Amygdala (tissue), 56 donors: Measurements from ENCODE around the gene CRMP1.
"Not testable (repeated sequence)": the region's sequence is repeated elsewhere in the genome, so short reads cannot be mapped to it uniquely, and the experiment has no call there.

Experiments
- DNase-seq, 56 donors: peaks; one replicate each; lab custom pipeline; 2025; lab: John Stamatoyannopoulos, UW

CRMP1 gene

GRCh38 chr4:5826437-5827107 is 66.3 kb downstream of the CRMP1 start:
- DNase-seq = no peak

- no peak for DNase-seq
Observed at GRCh38 chr4:5825321-5826041, 67.4 kb downstream of the CRMP1 start.

- DNase-seq = peak in 1 of 56 donors; percentile 10
Observed at GRCh38 chr4:5824635-5825034, 68.3 kb downstream of the CRMP1 start.

DNA sequence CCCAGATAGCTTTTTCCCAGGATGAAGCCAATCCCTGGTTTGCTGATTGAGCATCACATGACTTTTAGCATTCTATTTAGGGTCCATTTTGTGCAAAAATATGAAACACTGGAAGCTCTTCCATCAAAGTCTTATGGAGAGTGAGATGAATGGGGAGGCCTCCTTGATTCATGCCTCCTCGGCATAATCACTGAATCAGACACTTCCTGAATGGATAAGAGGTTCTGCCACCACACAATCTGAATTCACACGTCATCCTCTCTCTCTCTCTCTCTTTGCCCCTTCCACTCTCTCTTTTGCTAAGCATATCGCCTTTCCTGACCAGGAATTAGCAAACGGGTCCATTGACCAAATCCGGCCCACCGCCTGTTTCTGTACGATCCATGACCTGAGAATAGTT is 68.7 kb downstream of the CRMP1 start:
- no peak for DNase-seq

- DNase-seq = no peak
Observed at GRCh38 chr4:5823542-5824211, 69.2 kb downstream of the CRMP1 start.

- no peak for DNase-seq
Observed at GRCh38 chr4:5822619-5823018, 70.3 kb downstream of the CRMP1 start.

GRCh38 chr4:5821665-5822358 is 71.1 kb downstream of the CRMP1 start:
- DNase-seq = peak in 7 of 56 donors; percentile 5 to 42 (median 17)

GRCh38 chr4:5816851-5817375 is 76.0 kb downstream of the CRMP1 start:
- DNase-seq = no peak

- DNase-seq = no peak
Observed at GRCh38 chr4:5816101-5816500, 76.8 kb downstream of the CRMP1 start.

DNA sequence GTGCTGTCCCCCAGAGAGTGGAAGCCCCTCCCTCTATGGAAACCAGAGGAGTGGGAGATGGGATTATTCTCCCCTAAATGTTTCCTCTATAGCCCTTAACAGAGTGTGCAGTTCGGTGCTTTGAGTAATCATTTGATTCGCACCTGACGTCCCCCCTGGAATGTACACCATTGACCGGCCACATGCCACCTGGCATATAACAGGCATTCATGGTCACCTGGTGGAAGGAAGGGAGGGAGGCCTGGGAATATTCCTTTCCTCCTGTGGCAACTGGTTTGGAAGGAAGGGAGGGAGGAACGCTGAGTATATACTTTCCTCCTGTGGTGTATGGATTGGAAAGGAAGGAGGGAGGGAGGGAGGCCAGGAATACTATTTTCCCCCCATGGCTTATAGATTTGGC is 77.2 kb downstream of the CRMP1 start:
- DNase-seq = no peak

DNA sequence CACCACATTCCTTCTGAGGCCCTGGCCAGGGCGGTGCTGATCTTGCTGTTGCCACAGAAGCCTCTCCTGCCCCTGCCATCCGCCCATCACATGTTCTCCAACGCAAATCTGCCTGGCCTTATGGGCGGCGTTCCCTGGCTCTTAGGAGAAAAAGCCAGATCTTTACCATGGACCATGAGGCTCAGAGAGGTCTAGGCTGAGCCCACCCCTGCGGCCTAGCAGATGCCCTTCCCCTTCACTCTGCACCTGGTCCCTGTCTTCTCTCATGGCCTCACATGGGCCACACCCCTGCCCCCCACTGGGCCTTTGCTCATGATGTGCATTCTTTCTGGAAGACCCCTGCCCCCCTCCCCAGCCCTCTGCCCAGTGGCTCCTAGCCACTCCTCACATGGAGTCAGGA is 78.5 kb downstream of the CRMP1 start:
- DNase-seq = no peak

- no peak for DNase-seq
Observed at GRCh38 chr4:5813882-5814255, 79.0 kb downstream of the CRMP1 start.

DNA sequence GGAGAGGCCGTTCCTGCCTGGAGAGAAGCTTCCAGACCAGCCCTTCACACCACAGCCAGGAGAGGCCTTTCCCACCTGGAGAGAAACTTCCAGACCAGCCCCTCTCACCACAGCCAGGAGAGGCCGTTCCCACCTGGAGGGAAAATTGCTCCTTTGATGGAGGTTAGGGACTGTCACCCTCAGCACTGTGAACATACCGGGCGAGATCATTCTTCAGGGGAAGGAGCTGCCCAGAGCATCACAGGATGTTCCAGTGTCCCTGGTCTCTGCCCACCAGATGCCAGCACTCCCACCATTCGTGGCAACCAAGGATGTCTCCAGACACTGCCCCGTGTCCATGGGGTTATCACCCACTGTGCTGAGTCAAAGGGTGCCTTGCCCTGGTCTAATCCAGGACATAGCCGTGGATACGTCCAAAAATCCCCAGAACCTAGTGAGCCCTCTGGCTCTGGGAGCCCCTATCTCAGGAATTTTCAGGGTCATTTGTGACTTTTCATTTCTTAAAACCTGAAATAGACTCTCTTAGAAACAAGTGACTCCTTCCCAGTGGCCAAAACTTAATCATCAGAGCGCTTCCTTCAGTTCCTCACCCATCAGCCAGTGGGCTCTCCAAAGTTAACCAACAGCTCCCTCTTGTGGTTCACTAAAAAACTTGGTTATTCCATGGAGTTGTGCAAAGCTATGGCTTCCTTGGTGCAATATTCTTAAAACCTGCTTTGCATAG is 80.2 kb downstream of the CRMP1 start:
- DNase-seq = peak in 11 of 56 donors; percentile 7 to 43 (median 17)

DNA sequence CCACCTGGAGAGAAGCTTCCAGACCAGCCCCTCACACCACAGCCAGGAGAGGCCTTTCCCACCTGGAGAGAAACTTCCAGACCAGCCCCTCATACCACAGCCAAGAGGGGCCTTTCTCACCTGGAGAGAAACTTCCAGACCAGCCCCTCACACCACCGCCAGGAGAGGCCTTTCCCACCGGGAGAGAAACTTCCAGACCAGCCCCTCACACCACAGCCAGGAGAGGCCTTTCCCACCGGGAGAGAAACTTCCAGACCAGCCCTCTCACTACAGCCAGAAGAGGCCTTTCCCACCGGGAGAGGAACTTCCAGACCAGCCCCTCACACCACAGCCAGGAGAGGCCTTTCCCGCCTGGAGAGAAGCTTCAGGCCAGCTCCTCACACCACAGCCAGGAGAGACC is 80.8 kb downstream of the CRMP1 start:
- DNase-seq = not testable (repeated sequence)

DNA sequence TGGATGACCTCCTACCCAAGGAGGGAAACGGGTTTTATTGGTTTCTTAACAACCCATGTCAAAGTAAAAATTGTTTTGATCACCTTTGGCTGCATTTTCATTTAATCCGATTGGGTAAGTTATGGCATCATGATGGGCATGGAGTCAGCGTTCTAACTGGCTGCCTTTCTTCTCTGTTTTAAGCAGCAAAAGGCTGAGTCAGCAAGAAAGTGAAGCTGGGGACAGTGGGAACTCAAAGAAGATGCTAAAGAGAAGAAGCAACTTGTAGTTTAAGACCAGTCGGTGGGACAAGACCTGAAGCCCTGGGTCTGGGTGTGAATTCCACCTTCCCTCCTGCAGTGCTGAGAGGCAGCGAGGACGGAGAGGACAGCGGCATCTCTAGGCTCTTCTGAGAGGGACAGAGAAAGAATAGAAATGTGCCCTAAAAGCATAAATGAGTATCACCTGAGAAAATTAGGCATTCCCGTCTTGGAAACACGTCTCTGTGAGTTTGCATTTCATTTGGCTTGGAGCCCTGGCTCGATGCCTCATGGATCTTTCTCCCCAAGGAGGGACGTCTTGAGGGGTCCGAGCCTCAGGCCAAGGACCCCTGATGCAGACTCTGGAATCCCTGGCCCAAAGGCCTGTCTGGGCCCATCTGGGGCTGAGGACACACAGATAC is 82.0 kb downstream of the CRMP1 start:
- DNase-seq = no peak

DNA sequence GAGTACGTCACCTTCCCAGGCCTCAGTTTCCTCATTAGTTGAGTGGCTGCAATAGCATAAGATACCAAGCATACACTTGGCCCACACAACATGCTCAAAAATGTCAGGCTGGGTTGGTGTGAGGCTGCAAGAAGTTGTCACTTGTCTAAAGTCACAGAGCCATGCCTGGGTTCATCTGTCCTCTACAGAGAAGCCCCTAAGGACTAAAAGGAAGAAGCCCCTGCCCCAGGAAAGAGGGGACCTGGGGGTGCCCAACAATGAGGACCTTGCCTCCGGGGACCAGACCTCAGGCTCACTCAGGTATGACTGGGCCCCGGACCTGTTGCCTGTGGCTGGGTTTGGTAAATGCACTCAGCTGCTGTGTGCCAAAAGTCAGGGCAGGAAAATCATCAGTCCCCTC is 82.7 kb downstream of the CRMP1 start:
- DNase-seq = no peak

DNA sequence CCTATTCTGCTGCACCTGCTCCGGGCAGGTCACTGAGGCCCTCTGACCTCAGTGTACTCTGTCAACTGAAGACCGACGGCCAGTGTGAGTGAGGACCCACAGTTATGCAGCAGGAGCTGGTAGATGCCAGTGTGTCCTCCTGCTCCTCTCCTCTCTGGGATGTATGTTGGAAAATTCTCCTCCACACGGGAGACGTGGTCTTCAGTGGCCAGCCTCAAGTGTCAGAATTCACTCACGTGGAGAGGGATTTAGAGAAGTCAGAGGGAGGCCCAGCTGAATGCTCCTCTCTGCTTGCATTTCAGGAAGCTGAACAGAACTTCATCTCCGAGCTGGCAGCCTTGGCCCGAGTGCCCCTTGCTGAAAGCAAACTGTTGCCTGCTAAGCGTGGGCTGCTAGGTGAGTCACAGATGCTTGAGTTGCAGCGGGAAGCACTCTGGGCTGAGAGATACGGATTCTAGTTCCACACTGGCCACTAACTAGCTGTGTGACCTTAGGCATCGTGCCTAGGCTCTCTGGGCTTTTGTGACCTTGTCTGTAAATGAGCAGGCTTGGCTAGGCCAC is 83.6 kb downstream of the CRMP1 start:
- peak in 7 of 56 donors; percentile 6 to 35 (median 25) for DNase-seq

GRCh38 chr4:5808081-5808741 is 84.7 kb downstream of the CRMP1 start:
- DNase-seq = no peak

DNA sequence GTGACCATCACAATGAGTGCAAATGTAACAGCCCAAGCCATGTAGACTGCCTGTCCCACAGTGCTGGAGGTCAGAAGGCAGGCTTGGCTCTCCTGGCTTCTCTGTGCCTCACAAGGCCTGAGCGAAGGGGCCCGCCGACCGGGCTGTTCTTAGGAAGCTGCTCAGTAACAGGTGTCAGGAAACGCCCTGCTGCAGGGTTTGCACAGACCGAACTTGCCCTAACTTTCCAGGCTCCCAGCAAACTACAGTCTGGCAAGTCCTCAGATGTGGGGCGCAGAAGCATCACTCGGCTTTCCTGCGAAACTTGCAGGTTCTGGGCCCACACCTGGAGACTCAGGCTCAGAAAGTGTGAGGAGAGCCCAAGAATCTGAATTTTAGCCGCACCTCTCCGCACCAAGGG is 87.6 kb downstream of the CRMP1 start:
- no peak for DNase-seq
